IMR-90 (cell line): ENCODE data around the gene TMPRSS13. TPM values are rescaled to one million over a fixed set of nuclear protein-coding genes. Genes with fewer than 3 reads are reported as not detected.

ENCODE experiments used
- ATAC-seq: fragments of 200-7000 bp; cut with Tn5 transposase; 2 replicates; pipeline ENCODE4 v1.9.1; 2020; ENCODE audit warnings: low read depth, mild to moderate bottlenecking, moderate library complexity
- BruUV-seq: library from RNA; stranded (reverse); fragments of 400-500 nt; replicated peaks from 2 replicates; lab custom pipeline; 2021; lab: Mats Ljungman, UMichigan
- CTCF ChIA-PET: fragments of 300-600 bp; formaldehyde crosslinking; extraction: SDS; loops from one replicate; lab custom pipeline; 2021; ENCODE audit warnings: antibody characterized with exemption; lab: Yijun Ruan, JAX
- POLR2A ChIA-PET: fragments of 300-600 bp; sonication (Branson Sonifier 250); formaldehyde crosslinking; loops from one replicate; lab custom pipeline; 2022; ENCODE audit warnings: antibody characterized with exemption; ENCODE audit not compliant: unreplicated experiment; lab: Charles Lee
- DNase-seq: peaks from one replicate; pipeline ENCODE4 v3.0.0; 2013
- H2AFZ ChIP-seq: replicated peaks from 2 replicates; pipeline ENCODE3; 2013; ENCODE audit warnings: low read length, mild to moderate bottlenecking; ENCODE audit not compliant: poor library complexity
- H2AK5ac ChIP-seq: 2 replicates; pipeline ENCODE4 v1.6.1; 2013; ENCODE audit warnings: low read depth, low read length, inconsistent platforms
- H2AK9ac ChIP-seq: replicated peaks from 2 replicates; pipeline ENCODE3; 2013; ENCODE audit warnings: mild to moderate bottlenecking, low read depth, low read length, moderate library complexity; ENCODE audit not compliant: poor library complexity
- H2BK120ac ChIP-seq: 2 replicates; pipeline ENCODE4 v1.6.1; 2013; ENCODE audit warnings: low read depth, low read length, inconsistent platforms
- H2BK15ac ChIP-seq: 3 replicates; pipeline ENCODE4 v1.6.1; 2013; ENCODE audit warnings: low read depth, low read length, inconsistent platforms
- H2BK20ac ChIP-seq: 2 replicates; pipeline ENCODE4 v1.6.1; 2013; ENCODE audit warnings: low read depth, mild to moderate bottlenecking, inconsistent platforms, low read length, moderate library complexity
- H2BK5ac ChIP-seq: 2 replicates; pipeline ENCODE4 v1.6.1; 2013; ENCODE audit warnings: mild to moderate bottlenecking, low read depth, low read length, inconsistent platforms; ENCODE audit not compliant: poor library complexity, severe bottlenecking
- H3K14ac ChIP-seq: replicated peaks from 2 replicates; pipeline ENCODE4 v1.6.1; 2013; ENCODE audit warnings: low read depth, low read length, inconsistent platforms
- H3K18ac ChIP-seq: 2 replicates; pipeline ENCODE4 v1.6.1; 2013; ENCODE audit warnings: low read depth, low read length, control low read depth
- H3K23ac ChIP-seq: 2 replicates; pipeline ENCODE4 v1.6.1; 2013; ENCODE audit warnings: low read depth, low read length, inconsistent platforms
- H3K27ac ChIP-seq: 2 replicates; pipeline ENCODE4 v1.5.1; 2013; ENCODE audit warnings: mild to moderate bottlenecking, control low read depth, low read length; ENCODE audit not compliant: insufficient read depth
- H3K27me3 ChIP-seq: 2 replicates; pipeline ENCODE4 v1.6.1; 2013; ENCODE audit warnings: low read length; ENCODE audit not compliant: control insufficient read depth, insufficient read depth
- H3K36me3 ChIP-seq: 2 replicates; pipeline ENCODE4 v1.6.1; 2013; ENCODE audit warnings: low read length, mixed read lengths; ENCODE audit not compliant: control insufficient read depth, insufficient read depth
- H3K4ac ChIP-seq: 2 replicates; pipeline ENCODE4 v1.6.1; 2013; ENCODE audit warnings: low read depth, low read length, inconsistent platforms
- H3K4me1 ChIP-seq: 2 replicates; pipeline ENCODE4 v1.6.1; 2013; ENCODE audit warnings: low read length, mixed read lengths; ENCODE audit not compliant: control insufficient read depth, insufficient read depth
- H3K4me2 ChIP-seq: 2 replicates; pipeline ENCODE4 v1.6.1; 2013; ENCODE audit warnings: low read depth, mild to moderate bottlenecking, control low read depth, low read length, moderate library complexity
- H3K4me3 ChIP-seq: 2 replicates; pipeline ENCODE4 v1.5.1; 2013; ENCODE audit warnings: low read depth, mild to moderate bottlenecking, control low read depth, low read length, moderate library complexity; ENCODE audit not compliant: insufficient read depth
- H3K56ac ChIP-seq: 2 replicates; pipeline ENCODE4 v1.6.1; 2013; ENCODE audit warnings: low read length, inconsistent platforms; ENCODE audit not compliant: insufficient read depth; ENCODE audit errors: extremely low read depth
- H3K79me1 ChIP-seq, 2 experiments: 2 replicates each; pipeline ENCODE4 v1.6.1; 2013; ENCODE audit warnings: low read length in 2 of 2, inconsistent platforms in 1 of 2, low read depth in 1 of 2
- H3K9ac ChIP-seq: 2 replicates; pipeline ENCODE4 v1.6.1; 2013; ENCODE audit warnings: low read depth, low read length, control low read depth
- H3K9me1 ChIP-seq: 2 replicates; pipeline ENCODE4 v1.6.1; 2013; ENCODE audit warnings: low read length, inconsistent platforms; ENCODE audit not compliant: insufficient read depth
- H3K9me3 ChIP-seq: 2 replicates; pipeline ENCODE4 v1.6.1; 2013; ENCODE audit warnings: low read length; ENCODE audit not compliant: control insufficient read depth, insufficient read depth
- H4K20me1 ChIP-seq: 2 replicates; pipeline ENCODE4 v1.6.1; 2013; ENCODE audit warnings: low read length, inconsistent platforms; ENCODE audit not compliant: insufficient read depth
- H4K5ac ChIP-seq: 2 replicates; pipeline ENCODE4 v1.6.1; 2013; ENCODE audit warnings: mild to moderate bottlenecking, low read depth, low read length, control low read depth
- H4K8ac ChIP-seq, 2 experiments: 2 replicates each; pipeline ENCODE4 v1.6.1; 2013; ENCODE audit warnings: low read depth in 2 of 2, low read length in 2 of 2, control low read depth in 1 of 2, inconsistent platforms in 1 of 2
- H4K91ac ChIP-seq: 2 replicates; pipeline ENCODE4 v1.6.1; 2013; ENCODE audit warnings: low read depth, low read length, inconsistent platforms; ENCODE audit not compliant: insufficient read depth
- BHLHE40 ChIP-seq: fragments of 150-350 bp; IDR thresholded peaks from 2 replicates; pipeline ENCODE4 v1.6.1; 2016; ENCODE audit warnings: mild to moderate bottlenecking, low read depth, low read length
- CEBPB ChIP-seq: IDR thresholded peaks from 2 replicates; pipeline ENCODE4 v1.6.1; 2012; ENCODE audit warnings: low read depth, low read length, improper control_type of control experiment
- CHD1 ChIP-seq: IDR thresholded peaks from 2 replicates; pipeline ENCODE4 v1.6.1; 2012; ENCODE audit warnings: low read depth, low read length, improper control_type of control experiment
- FOS ChIP-seq: fragments of 150-350 bp; IDR thresholded peaks from 2 replicates; pipeline ENCODE4 v1.6.1; 2016; ENCODE audit warnings: low read depth, low read length
- MAFK ChIP-seq: IDR thresholded peaks from 2 replicates; pipeline ENCODE4 v1.6.1; 2012; ENCODE audit warnings: low read depth, low read length, improper control_type of control experiment
- MAZ ChIP-seq: IDR thresholded peaks from 2 replicates; pipeline ENCODE4 v1.6.1; 2012; ENCODE audit warnings: low read depth, mild to moderate bottlenecking, low read length, improper control_type of control experiment, moderate library complexity, borderline replicate concordance
- MXI1 ChIP-seq: IDR thresholded peaks from 2 replicates; pipeline ENCODE4 v1.6.1; 2012; ENCODE audit warnings: low read depth, mild to moderate bottlenecking, low read length, moderate library complexity, borderline replicate concordance
- NFE2L2 ChIP-seq: fragments of 150-350 bp; IDR thresholded peaks from 2 replicates; pipeline ENCODE4 v1.6.1; 2016; ENCODE audit warnings: low read depth, mild to moderate bottlenecking, low read length
- POLR2A ChIP-seq: IDR thresholded peaks from 2 replicates; pipeline ENCODE4 v1.6.1; 2012; ENCODE audit warnings: mild to moderate bottlenecking, low read depth, low read length
- RAD21 ChIP-seq: IDR thresholded peaks from 2 replicates; pipeline ENCODE4 v1.6.1; 2012; ENCODE audit warnings: low read length, improper control_type of control experiment
- RCOR1 ChIP-seq: IDR thresholded peaks from 2 replicates; pipeline ENCODE4 v1.6.1; 2012; ENCODE audit warnings: mild to moderate bottlenecking, low read length, improper control_type of control experiment; ENCODE audit not compliant: insufficient replicate concordance
- RFX5 ChIP-seq: IDR thresholded peaks from 2 replicates; pipeline ENCODE4 v1.8.0; 2012; ENCODE audit warnings: low read depth, mild to moderate bottlenecking, low read length, moderate library complexity
- SMC3 ChIP-seq: fragments of 150-350 bp; IDR thresholded peaks from 2 replicates; pipeline ENCODE4 v1.6.1; 2016; ENCODE audit warnings: low read depth, mild to moderate bottlenecking, antibody characterized with exemption, low read length, moderate library complexity
- WGBS, 2 experiments: methylation state at CpG; one replicate each; pipeline versions ENCODE4 v1.1.5 to v1.1.7; 2013; ENCODE audit warnings: missing lambda C conversion rate in 2 of 2; ENCODE audit not compliant: insufficient read length in 1 of 2; ENCODE audit errors: extremely low coverage in 2 of 2; 5-methylcytosine and 5-hydroxymethylcytosine counted together
- dilution Hi-C: fragments of 300-500 bp; cut with HindIII; formaldehyde crosslinking; loops from one replicate; pipeline ENCODE4 v1.14.3; 2018; ENCODE audit warnings: low sequenced_read_pairs; ENCODE audit not compliant: unreplicated experiment
- in situ Hi-C: fragments of 300-500 bp; cut with MboI; formaldehyde crosslinking; loops from 3 replicates; pipeline ENCODE4 v1.14.3; 2019; ENCODE audit warnings: low sequenced_read_pairs, inconsistent platforms, mixed read lengths
- intact Hi-C: fragments of 100-400 bp; cut with micrococcal nuclease; formaldehyde crosslinking; loops from 2 replicates; pipeline ENCODE4 v1.10.0; 2022
- polyA plus RNA-seq, 3 experiments: library from polyadenylated mRNA; depleted of rRNA; stranded (reverse); fragments of >200 nt; gene quantifications; 2 replicates each; pipeline ENCODE4 v1.2.3, GENCODE V29; 2012; ENCODE audit warnings: low replicate concordance in 1 of 3
- total RNA-seq: library from RNA; depleted of rRNA; stranded (reverse); fragments of >200 nt; gene quantifications from 2 replicates; pipeline ENCODE4 v1.2.3, GENCODE V29; 2012
- TF ChIP-seq, protein P1 (sequence below): conservative IDR thresholded peaks from 2 replicates; pipeline ENCODE4 v1.5.1; 2012; ENCODE audit warnings: mild to moderate bottlenecking, low read depth, low read length, improper control_type of control experiment
- TF ChIP-seq, protein P2 (sequence below): fragments of 150-350 bp; IDR thresholded peaks from 2 replicates; pipeline ENCODE4 v1.6.1; 2017; ENCODE audit warnings: mild to moderate bottlenecking, antibody characterized with exemption, low read length, low read depth
- TF ChIP-seq, protein P3 (sequence below): fragments of 150-350 bp; IDR thresholded peaks from 2 replicates; pipeline ENCODE4 v1.6.1; 2016; ENCODE audit warnings: low read depth, mild to moderate bottlenecking, low read length, moderate library complexity, borderline replicate concordance

TMPRSS13 gene
- total and polyA plus RNA-seq, 2 of the 4 experiments (the other 2 are of a cell fraction), result not detected

DNA sequence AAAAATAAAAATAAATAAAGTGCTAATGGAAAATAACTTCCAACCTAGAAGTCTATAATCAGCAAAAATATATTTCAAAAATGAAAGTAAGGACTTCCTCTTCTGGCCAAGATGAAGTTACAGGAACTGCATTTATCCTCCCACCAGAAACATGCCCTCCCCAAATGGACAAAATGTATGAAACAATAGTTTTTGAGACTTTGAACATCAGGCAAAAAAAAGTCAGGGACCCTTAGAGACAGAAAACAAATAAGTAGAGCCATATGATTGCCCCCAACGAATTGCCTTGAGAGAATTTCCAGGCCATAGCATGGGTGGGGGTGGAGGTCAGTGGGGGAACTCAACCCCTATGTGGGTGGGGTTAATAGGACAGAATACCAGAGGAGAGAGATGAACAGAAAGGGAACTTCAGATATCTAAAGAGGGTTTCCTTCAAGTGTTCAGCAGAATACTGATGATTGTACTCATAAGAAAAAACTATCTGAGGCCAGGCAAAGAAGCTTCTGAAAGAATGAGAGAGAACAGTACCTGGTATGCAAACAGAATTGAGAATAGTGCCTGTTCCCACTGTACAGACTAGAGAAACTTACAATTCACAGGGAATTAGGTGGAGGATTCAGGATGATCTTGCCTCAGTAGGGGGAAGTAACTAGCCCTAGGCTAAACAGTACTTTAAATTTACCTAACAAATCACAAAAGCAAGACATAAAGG is 30.4 kb upstream of the TMPRSS13 start:
- BruUV-seq, result no TSS peak
- Histone ChIP-seq H3K9me3 (no peaks in the 10 kb centered on the region), H2BK120ac (no peak overlapping the region), H3K18ac (no peak overlapping the region), H4K5ac (no peak overlapping the region), H3K9me1 (no peaks in the 10 kb centered on the region), H3K56ac (no peak overlapping the region), H3K14ac (no peak overlapping the region), H3K4me1 (no peaks in the 10 kb centered on the region), H4K91ac (no peak overlapping the region), H4K20me1 (no peaks in the 10 kb centered on the region), H2AFZ (no peak overlapping the region), H3K4me3 (no peak overlapping the region), H4K8ac (no peak overlapping the region), H2AK5ac (no peak overlapping the region), H2BK5ac (no peak overlapping the region), H3K9ac (no peak overlapping the region), H3K4ac (no peak overlapping the region), H3K27ac (no peak overlapping the region), H3K79me1 (no peaks in the 10 kb centered on the region), H3K23ac (no peak overlapping the region), H3K36me3 (no peaks in the 10 kb centered on the region), H3K4me2 (no peak overlapping the region), H2BK15ac (no peak overlapping the region), H3K27me3 (peaks cover 2% of the 10 kb centered on the region; the same call in 1 of the 2 replicates), H2AK9ac (no peak overlapping the region), H2BK20ac (no peak overlapping the region)
- no peak for TF ChIP-seq POLR2A
- TF ChIP-seq, protein P1, sequence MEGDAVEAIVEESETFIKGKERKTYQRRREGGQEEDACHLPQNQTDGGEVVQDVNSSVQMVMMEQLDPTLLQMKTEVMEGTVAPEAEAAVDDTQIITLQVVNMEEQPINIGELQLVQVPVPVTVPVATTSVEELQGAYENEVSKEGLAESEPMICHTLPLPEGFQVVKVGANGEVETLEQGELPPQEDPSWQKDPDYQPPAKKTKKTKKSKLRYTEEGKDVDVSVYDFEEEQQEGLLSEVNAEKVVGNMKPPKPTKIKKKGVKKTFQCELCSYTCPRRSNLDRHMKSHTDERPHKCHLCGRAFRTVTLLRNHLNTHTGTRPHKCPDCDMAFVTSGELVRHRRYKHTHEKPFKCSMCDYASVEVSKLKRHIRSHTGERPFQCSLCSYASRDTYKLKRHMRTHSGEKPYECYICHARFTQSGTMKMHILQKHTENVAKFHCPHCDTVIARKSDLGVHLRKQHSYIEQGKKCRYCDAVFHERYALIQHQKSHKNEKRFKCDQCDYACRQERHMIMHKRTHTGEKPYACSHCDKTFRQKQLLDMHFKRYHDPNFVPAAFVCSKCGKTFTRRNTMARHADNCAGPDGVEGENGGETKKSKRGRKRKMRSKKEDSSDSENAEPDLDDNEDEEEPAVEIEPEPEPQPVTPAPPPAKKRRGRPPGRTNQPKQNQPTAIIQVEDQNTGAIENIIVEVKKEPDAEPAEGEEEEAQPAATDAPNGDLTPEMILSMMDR, result no peak
- TF ChIP-seq FOS, result no peak
- no peak for TF ChIP-seq SMC3
- TF ChIP-seq RFX5, result no peak
- no peak for TF ChIP-seq MXI1
- TF ChIP-seq RCOR1, result no peak
- TF ChIP-seq NFE2L2, result no peak
- TF ChIP-seq CEBPB, result no peak
- no peak for TF ChIP-seq CHD1
- TF ChIP-seq MAZ, result no peak
- no peak for TF ChIP-seq BHLHE40
- TF ChIP-seq MAFK, result no peak
- TF ChIP-seq, protein P2, sequence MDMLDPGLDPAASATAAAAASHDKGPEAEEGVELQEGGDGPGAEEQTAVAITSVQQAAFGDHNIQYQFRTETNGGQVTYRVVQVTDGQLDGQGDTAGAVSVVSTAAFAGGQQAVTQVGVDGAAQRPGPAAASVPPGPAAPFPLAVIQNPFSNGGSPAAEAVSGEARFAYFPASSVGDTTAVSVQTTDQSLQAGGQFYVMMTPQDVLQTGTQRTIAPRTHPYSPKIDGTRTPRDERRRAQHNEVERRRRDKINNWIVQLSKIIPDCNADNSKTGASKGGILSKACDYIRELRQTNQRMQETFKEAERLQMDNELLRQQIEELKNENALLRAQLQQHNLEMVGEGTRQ, result no peak
- TF ChIP-seq, protein P3, sequence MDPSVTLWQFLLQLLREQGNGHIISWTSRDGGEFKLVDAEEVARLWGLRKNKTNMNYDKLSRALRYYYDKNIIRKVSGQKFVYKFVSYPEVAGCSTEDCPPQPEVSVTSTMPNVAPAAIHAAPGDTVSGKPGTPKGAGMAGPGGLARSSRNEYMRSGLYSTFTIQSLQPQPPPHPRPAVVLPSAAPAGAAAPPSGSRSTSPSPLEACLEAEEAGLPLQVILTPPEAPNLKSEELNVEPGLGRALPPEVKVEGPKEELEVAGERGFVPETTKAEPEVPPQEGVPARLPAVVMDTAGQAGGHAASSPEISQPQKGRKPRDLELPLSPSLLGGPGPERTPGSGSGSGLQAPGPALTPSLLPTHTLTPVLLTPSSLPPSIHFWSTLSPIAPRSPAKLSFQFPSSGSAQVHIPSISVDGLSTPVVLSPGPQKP, result no peak
- TF ChIP-seq RAD21, result no peak
- dilution Hi-C loops (no loop called here), intact Hi-C loops (no loop called here), in situ Hi-C loops (no loop called here)
- POLR2A ChIA-PET, result no interaction called here
- CTCF ChIA-PET, result interaction anchor here (1.5 kb wide), 1 partner anchor 9 kb away, joined by 4 read pairs; no protein-coding TSS in a partner anchor
- ATAC-seq, result no peak
- DNase-seq, result no peak
- WGBS, 2 experiments, result no CpG with 5 or more reads among the region's 1 CpG
